Left ventricle myocardium inferior (tissue), 1 donor: ENCODE data around the gene PRDM11. TPM values are rescaled to one million over a fixed set of nuclear protein-coding genes. Genes with fewer than 3 reads are reported as not detected.

Source experiments
- DNase-seq: peaks from one replicate; pipeline ENCODE4 v3.0.0-alpha.2; 2020
- H3K27ac ChIP-seq: fragments of 200-600 bp; replicated peaks from 2 replicates; pipeline ENCODE4 v1.8.0; 2021
- H3K27me3 ChIP-seq: fragments of 200-600 bp; 2 replicates; pipeline ENCODE4 v1.8.0; 2021; ENCODE audit warnings: low read depth
- H3K36me3 ChIP-seq: fragments of 200-600 bp; 2 replicates; pipeline ENCODE4 v1.8.0; 2021
- H3K4me1 ChIP-seq: fragments of 200-600 bp; 2 replicates; pipeline ENCODE4 v1.8.0; 2021
- H3K4me3 ChIP-seq: fragments of 200-600 bp; 2 replicates; pipeline ENCODE4 v1.8.0; 2021; ENCODE audit warnings: mild to moderate bottlenecking, moderate library complexity
- H3K9me3 ChIP-seq: fragments of 200-600 bp; replicated peaks from 2 replicates; pipeline ENCODE4 v1.8.0; 2021
- CTCF ChIP-seq: fragments of 200-600 bp; IDR thresholded peaks from 2 replicates; pipeline ENCODE4 v1.8.0; 2021; ENCODE audit warnings: antibody characterized with exemption, mild to moderate bottlenecking, borderline replicate concordance
- intact Hi-C: fragments of 100-400 bp; cut with micrococcal nuclease; formaldehyde crosslinking; loops from one replicate; pipeline ENCODE4 v1.11.0; 2022
- total RNA-seq: library from RNA; stranded (reverse); fragmentation: NEBNext Ultra II Directional; extraction: Animal tissue kit (Norgen Biotek cat#: 25700); gene quantifications from one replicate; pipeline ENCODE4 v1.2.1, GENCODE V29; 2021
- donor health status: DM: no; HTN: yes; CAD: no; lungs with severe emphysema.

The PRDM11 gene
- total RNA-seq, 1 donor from 2014 or later: 17.2 TPM

DNA sequence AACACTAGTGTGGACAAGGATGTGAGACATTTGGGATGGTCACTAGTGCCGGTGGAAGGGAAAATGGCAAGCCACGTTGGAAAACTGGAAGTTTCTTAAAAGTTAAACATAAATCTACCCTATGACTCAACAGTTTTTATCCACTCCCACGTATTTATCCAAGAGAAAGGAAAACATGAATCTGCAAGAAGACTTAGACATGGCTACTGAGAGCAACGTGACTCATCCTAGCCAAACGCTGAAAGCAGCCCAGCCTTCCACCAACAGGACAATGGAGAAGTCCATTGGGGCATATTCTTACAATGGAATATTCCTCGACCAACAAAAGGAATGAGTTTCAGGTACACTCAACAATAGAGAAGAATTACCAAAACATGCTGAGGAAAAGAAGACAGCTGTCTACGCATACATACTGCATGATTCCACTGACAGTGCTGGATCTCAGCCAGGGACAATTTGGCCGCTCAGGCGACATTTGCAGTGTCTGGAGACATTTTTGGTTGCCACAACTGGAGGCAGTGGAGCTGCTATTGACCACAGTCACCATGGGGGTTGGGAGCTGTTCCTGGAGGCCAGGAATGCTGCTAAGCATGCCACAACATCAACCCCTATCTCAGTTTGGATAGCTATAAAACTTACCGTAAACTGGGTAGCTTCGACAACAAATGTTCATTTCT is 118.5 kb downstream of the PRDM11 start:
- no peak overlapping the region for H3K27ac ChIP-seq

GRCh38 chr11:45265969-45266675 is 119.7 kb downstream of the PRDM11 start:
- no peak for DNase-seq
- intact Hi-C loops: no loop called here
- H3K4me3 ChIP-seq: no peak overlapping the region
- no peaks in the 10 kb centered on the region for H3K36me3 ChIP-seq
- H3K27me3 ChIP-seq: peaks cover 90% of the 10 kb centered on the region
- TF ChIP-seq CTCF: no peak
- H3K4me1 ChIP-seq: peaks cover 10% of the 10 kb centered on the region
- no peak overlapping the region for H3K27ac ChIP-seq
- H3K9me3 ChIP-seq: no peaks in the 10 kb centered on the region

More for the DNA sequence above, 118.5 kb downstream of the PRDM11 start:
- no peaks in the 10 kb centered on the region for H3K36me3 ChIP-seq
- intact Hi-C loops: no loop called here
- H3K27me3 ChIP-seq: peaks cover 90% of the 10 kb centered on the region
- no peak for TF ChIP-seq CTCF
- no peak overlapping the region for H3K4me3 ChIP-seq
- no peak for DNase-seq
- peaks cover 10% of the 10 kb centered on the region for H3K4me1 ChIP-seq
- H3K9me3 ChIP-seq: no peaks in the 10 kb centered on the region

- no peak for TF ChIP-seq CTCF
- no peaks in the 10 kb centered on the region for H3K9me3 ChIP-seq
- no peak overlapping the region for H3K27ac ChIP-seq
- intact Hi-C loops: no loop called here
- H3K27me3 ChIP-seq: peaks cover 91% of the 10 kb centered on the region
- H3K4me3 ChIP-seq: no peak overlapping the region
- H3K4me1 ChIP-seq: peaks cover 10% of the 10 kb centered on the region
- DNase-seq: no peak
- H3K36me3 ChIP-seq: no peaks in the 10 kb centered on the region
Measured at GRCh38 chr11:45266676-45267020, 120.2 kb downstream of the PRDM11 start.

- Histone ChIP-seq H3K9me3 (no peaks in the 10 kb centered on the region), H3K4me3 (no peak overlapping the region), H3K27me3 (peaks cover 88% of the 10 kb centered on the region), H3K4me1 (peaks cover 10% of the 10 kb centered on the region), H3K36me3 (no peaks in the 10 kb centered on the region), H3K27ac (no peak overlapping the region)
- intact Hi-C loops: no loop called here
- no peak for DNase-seq
- TF ChIP-seq CTCF: peak; percentile 17
Measured at GRCh38 chr11:45267052-45267451, 120.6 kb downstream of the PRDM11 start.

DNA sequence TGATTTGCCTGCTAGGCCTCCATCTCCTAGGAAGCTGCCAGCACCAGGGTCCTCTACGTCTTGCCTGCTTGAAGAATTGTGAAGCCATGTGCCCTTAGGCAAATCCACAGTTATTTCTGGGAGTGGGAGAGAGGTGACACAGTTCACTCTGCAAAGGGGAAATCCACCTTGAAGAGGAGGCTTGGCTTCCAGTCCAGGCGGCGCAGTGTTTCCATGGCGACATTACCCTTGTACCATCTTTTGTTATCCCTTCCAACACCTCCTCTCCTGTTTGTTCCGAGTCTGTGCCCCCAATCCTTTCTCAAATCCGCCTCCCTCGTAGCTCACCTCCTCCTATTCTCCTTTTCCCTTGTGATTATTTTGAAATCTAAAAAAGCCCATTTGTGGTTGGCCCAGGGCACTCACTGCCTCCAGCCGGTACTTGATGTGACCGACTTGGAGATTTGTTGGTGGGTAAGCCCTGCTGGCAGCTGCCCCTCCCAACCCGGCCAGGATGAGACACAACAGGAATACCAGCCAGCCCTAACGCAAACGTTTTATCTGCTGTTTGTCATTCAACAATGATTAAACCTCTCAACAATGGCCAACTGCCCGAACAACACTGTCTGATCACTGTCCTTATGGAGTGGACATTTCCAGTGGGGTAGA is 121.3 kb downstream of the PRDM11 start:
- intact Hi-C loops: no loop called here
- DNase-seq: no peak
- Histone ChIP-seq H3K36me3 (no peaks in the 10 kb centered on the region), H3K4me1 (peaks cover 10% of the 10 kb centered on the region), H3K27me3 (peaks cover 83% of the 10 kb centered on the region), H3K27ac (no peak overlapping the region), H3K4me3 (no peak overlapping the region), H3K9me3 (no peaks in the 10 kb centered on the region)
- no peak for TF ChIP-seq CTCF
